Ectodermal cell (in vitro differentiated cells): Measurements from ENCODE around the gene TNFRSF6B.

Source experiments
- H3K27ac ChIP-seq: 2 replicates; pipeline ENCODE4 v1.7.0; 2013; ENCODE audit warnings: mild to moderate bottlenecking, low read depth, low read length; ENCODE audit not compliant: insufficient read depth, poor library complexity, severe bottlenecking
- H3K27me3 ChIP-seq: 2 replicates; pipeline ENCODE4 v1.7.0; 2013; ENCODE audit warnings: mild to moderate bottlenecking, low read length; ENCODE audit not compliant: insufficient read depth, control insufficient read depth, poor library complexity, severe bottlenecking
- H3K36me3 ChIP-seq: one replicate; pipeline ENCODE4 v1.7.0; 2013; ENCODE audit warnings: low read length; ENCODE audit not compliant: control insufficient read depth, insufficient read depth
- H3K4me1 ChIP-seq: one replicate; pipeline ENCODE4 v1.7.0; 2013; ENCODE audit warnings: low read length; ENCODE audit not compliant: control insufficient read depth, insufficient read depth
- H3K4me3 ChIP-seq: 2 replicates; pipeline ENCODE4 v1.7.0; 2013; ENCODE audit warnings: low read depth, low read length, control low read depth; ENCODE audit not compliant: insufficient read depth
- H3K9me3 ChIP-seq: 2 replicates; pipeline ENCODE4 v1.7.0; 2013; ENCODE audit warnings: mild to moderate bottlenecking, low read length, moderate library complexity; ENCODE audit not compliant: control insufficient read depth
- WGBS, 2 experiments: methylation state at CpG; one replicate each; pipeline ENCODE4 v1.1.7; 2013; ENCODE audit warnings: missing lambda C conversion rate in 2 of 2; 5-methylcytosine and 5-hydroxymethylcytosine counted together

Gene TNFRSF6B

GRCh38 chr20:63703976-63704748, 7.7 kb downstream of the TNFRSF6B start:
- H3K4me3 ChIP-seq = no peak overlapping the region
- WGBS, 2 experiments = 94% methylated on average over 11 of the region's 11 CpGs
- H3K9me3 ChIP-seq = no peaks in the 10 kb centered on the region
- H3K4me1 ChIP-seq = peaks cover 5% of the 10 kb centered on the region
- H3K36me3 ChIP-seq = peaks cover 13% of the 10 kb centered on the region
- H3K27me3 ChIP-seq = no peaks in the 10 kb centered on the region
- H3K27ac ChIP-seq = no peak overlapping the region

DNA sequence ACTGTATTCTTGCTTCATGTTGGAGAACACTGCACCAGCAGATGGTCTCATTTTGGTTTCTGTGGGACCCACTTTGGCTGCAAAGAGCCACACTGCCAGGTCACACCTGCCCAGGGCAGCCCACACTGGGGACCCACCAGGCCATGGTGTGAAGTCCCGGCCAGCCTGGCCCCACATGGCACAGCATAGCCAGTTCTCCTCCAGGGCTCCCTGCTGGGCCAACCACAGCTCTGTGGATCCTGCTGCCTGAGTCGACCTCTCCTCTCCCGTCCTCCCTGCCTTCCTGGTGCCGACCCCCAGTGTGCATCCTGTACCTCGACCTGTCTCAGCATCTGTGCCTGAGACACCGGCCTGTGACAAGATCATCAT, 8.3 kb downstream of the TNFRSF6B start:
- 87 to 88% methylated on average over 6 of the region's 6 CpGs for WGBS, 2 experiments
- H3K36me3 ChIP-seq = peaks cover 13% of the 10 kb centered on the region
- H3K27ac ChIP-seq = no peak overlapping the region
- no peak overlapping the region for H3K4me3 ChIP-seq
- H3K4me1 ChIP-seq = peaks cover 5% of the 10 kb centered on the region
- no peaks in the 10 kb centered on the region for H3K9me3 ChIP-seq
- H3K27me3 ChIP-seq = no peaks in the 10 kb centered on the region

- no peak overlapping the region for H3K4me3 ChIP-seq
- 93 to 96% methylated on average over 8 of the region's 8 CpGs for WGBS, 2 experiments
- peaks cover 13% of the 10 kb centered on the region for H3K36me3 ChIP-seq
- H3K27me3 ChIP-seq = no peaks in the 10 kb centered on the region
- no peaks in the 10 kb centered on the region for H3K9me3 ChIP-seq
- no peak overlapping the region for H3K27ac ChIP-seq
- peaks cover 5% of the 10 kb centered on the region for H3K4me1 ChIP-seq
Measured at GRCh38 chr20:63705232-63706026, 9.0 kb downstream of the TNFRSF6B start.

GRCh38 chr20:63706027-63706695, 9.7 kb downstream of the TNFRSF6B start:
- peaks cover 5% of the 10 kb centered on the region for H3K4me1 ChIP-seq
- 93 to 95% methylated on average over 12 of the region's 12 CpGs for WGBS, 2 experiments
- H3K27ac ChIP-seq = no peak overlapping the region
- H3K27me3 ChIP-seq = no peaks in the 10 kb centered on the region
- H3K36me3 ChIP-seq = peaks cover 14% of the 10 kb centered on the region
- no peaks in the 10 kb centered on the region for H3K9me3 ChIP-seq
- no peak overlapping the region for H3K4me3 ChIP-seq

DNA sequence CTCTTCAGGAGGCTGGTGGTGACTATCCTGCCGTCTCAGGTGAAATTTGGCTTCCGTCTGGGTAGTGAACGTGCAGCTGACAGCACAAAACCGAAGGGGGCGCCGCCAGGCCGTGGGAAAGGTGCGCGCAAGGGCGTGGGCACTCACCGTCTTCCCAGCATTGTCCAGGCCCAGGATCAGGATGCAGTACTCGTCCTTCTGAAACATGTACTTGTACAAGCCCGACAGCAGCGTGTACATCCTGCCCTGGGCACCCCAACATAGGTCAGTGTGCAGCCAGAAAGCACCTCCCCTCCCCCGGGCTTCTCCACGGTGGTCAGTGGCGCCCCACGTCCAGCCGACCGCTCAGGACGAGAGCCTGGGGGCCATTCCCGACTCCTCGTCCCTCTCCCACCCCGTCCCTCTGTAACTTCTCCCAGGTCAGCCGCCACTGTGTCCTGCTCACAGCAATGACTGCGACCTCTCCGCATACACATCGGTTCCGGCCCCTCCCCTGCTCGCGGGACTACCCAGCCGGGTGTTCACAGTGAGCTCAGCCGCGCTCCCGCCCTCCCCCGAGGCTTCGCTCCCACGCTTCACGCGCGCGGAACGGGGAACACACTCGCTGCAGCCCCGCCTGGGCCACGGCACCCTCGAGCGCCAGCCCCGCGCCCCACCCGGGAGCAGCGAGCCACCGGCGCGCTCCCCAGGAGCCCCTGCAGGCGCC, 10.6 kb downstream of the TNFRSF6B start:
- Histone ChIP-seq H3K4me3 (peak overlapping the region; percentile 95), H3K4me1 (peaks cover 5% of the 10 kb centered on the region), H3K27me3 (no peaks in the 10 kb centered on the region), H3K9me3 (no peaks in the 10 kb centered on the region), H3K27ac (peak overlapping the region; percentile 60), H3K36me3 (peaks cover 22% of the 10 kb centered on the region)
- 8 to 9% methylated on average over 56 of the region's 56 CpGs for WGBS, 2 experiments

DNA sequence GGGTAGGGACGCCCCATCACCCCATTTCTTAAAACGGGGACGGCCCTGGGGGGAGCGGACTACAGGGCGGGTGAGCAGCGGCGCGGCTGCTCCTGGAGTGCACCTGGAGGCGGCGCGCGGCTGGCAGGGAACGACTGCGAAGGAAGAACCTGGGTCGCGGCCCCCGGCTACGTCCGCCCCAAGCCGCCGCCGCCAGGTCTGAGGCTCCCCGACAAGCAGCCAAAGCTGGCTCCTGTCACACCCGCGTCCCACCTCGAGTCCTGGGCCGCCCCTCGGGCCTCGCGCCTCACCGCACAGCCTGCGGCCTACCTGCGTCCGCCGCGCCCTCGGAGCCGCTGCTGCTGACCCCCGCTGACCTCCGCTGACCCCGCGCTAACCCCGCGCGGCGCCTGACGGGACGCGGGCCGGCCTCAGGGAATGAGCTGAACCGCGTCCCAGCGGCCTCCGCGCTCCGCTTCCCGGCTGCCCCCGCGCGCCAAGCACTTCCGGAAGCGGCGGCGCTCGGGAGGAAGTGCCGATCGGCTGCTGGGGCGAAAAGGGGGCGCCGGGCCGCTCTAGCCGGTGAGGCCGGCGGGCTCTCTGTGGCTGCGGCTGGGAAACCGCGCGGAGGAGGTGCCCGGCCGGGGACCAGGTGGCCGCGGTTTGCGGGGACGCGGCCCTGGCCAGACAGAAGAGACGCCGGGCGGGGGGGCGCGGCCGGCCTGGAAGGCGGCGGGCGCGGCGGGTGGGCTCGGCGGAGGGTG, 11.3 kb downstream of the TNFRSF6B start, which contains the start of the genes ARFRP1 and ZGPAT:
Gene ARFRP1 (minus strand): TSS at position 419 of the 743 bp plus-strand sequence. CDS start 885 bp downstream, outside the sequence.
Gene ZGPAT (plus strand): TSS at position 482 of the 743 bp plus-strand sequence. CDS start 542 bp downstream, outside the sequence.
- H3K9me3 ChIP-seq = no peaks in the 10 kb centered on the region
- H3K36me3 ChIP-seq = peaks cover 30% of the 10 kb centered on the region
- peak within 1 kb of the TSS; percentile 95 for H3K4me3 ChIP-seq
- peaks cover 5% of the 10 kb centered on the region for H3K4me1 ChIP-seq
- WGBS, 2 experiments = 0% methylated on average over 98 of the region's 98 CpGs
- H3K27ac ChIP-seq = peak within 1 kb of the TSS; percentile 60
- H3K27me3 ChIP-seq = no peaks in the 10 kb centered on the region

DNA sequence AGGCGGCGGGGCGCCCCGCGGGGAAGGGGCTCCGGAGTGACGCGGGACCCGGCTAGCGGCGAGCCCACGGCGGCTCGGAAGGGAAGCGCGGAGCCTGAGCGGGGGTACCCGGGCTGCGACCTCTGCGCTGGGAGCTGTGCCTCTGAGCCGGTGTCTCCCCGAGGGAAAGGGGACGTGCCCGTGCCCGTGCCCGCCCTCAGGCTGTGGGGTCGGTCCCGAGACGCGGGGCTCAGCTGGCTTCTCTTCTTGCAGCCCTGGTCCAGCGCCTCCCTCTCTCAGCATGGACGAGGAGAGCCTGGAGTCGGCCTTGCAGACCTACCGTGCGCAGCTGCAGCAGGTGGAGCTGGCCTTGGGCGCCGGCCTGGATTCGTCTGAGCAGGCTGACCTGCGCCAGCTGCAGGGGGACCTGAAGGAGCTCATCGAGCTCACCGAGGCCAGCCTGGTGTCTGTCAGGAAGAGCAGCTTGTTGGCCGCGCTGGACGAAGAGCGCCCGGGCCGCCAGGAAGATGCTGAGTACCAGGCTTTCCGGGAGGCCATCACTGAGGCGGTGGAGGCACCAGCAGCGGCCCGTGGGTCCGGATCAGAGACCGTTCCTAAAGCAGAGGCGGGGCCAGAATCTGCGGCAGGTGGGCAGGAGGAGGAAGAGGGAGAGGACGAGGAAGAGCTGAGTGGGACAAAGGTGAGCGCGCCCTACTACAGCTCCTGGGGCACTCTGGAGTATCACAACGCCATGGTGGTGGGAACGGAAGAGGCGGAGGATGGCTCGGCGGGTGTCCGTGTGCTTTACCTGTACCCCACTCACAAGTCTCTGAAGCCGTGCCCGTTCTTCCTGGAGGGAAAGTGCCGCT, 12.1 kb downstream of the TNFRSF6B start:
- no peaks in the 10 kb centered on the region for H3K27me3 ChIP-seq
- H3K4me3 ChIP-seq = peak overlapping the region; percentile 95
- peaks cover 32% of the 10 kb centered on the region for H3K36me3 ChIP-seq
- H3K27ac ChIP-seq = no peak overlapping the region
- H3K4me1 ChIP-seq = peaks cover 5% of the 10 kb centered on the region
- 28 to 29% methylated on average over 67 of the region's 67 CpGs for WGBS, 2 experiments
- no peaks in the 10 kb centered on the region for H3K9me3 ChIP-seq

GRCh38 chr20:63709149-63709527, 12.7 kb downstream of the TNFRSF6B start:
- 95% methylated on average over 17 of the region's 17 CpGs for WGBS, 2 experiments
- Histone ChIP-seq H3K4me1 (peaks cover 5% of the 10 kb centered on the region), H3K27ac (no peak overlapping the region), H3K36me3 (peaks cover 32% of the 10 kb centered on the region), H3K27me3 (no peaks in the 10 kb centered on the region), H3K4me3 (peak overlapping the region; percentile 95), H3K9me3 (no peaks in the 10 kb centered on the region)
